Endothelial cell of umbilical vein (primary cell): ENCODE data around the gene RPS23. TPM values are rescaled to one million over a fixed set of nuclear protein-coding genes. Genes with fewer than 3 reads are reported as not detected.

Experiments used
- BruUV-seq: library from RNA; stranded (reverse); fragments of 400-500 nt; replicated peaks from 2 replicates; lab custom pipeline; 2021; lab: Mats Ljungman, UMichigan
- CTCF ChIA-PET: fragments of 300-600, 350-600 bp; sonication (Branson Sonifier 250); formaldehyde crosslinking; loops from one replicate; lab custom pipeline; 2021; ENCODE audit warnings: antibody characterized with exemption, inconsistent platforms; lab: Charles Lee
- POLR2A ChIA-PET: fragments of 300-600, 350-600 bp; sonication (Branson Sonifier 250); formaldehyde crosslinking; loops from one replicate; lab custom pipeline; 2021; ENCODE audit warnings: antibody characterized with exemption, inconsistent platforms; lab: Charles Lee
- DNase-seq: peaks from one replicate; pipeline ENCODE4 v3.0.0-alpha.2; 2011; ENCODE audit warnings: low read depth, low spot score
- FAIRE-seq: peaks from 2 replicates; lab custom pipeline; 2011; peaks lifted over from hg19 to GRCh38; lab: Jason Lieb, UNC
- H2AFZ ChIP-seq: 2 replicates; pipeline ENCODE4 v1.6.0; 2012; ENCODE audit warnings: low read depth, low read length, control low read depth, inconsistent platforms
- H3K27ac ChIP-seq: 2 replicates; pipeline ENCODE4 v1.5.1; 2011; ENCODE audit warnings: low read depth, mild to moderate bottlenecking, control low read depth, low read length, moderate library complexity; ENCODE audit not compliant: insufficient read depth
- H3K27me3 ChIP-seq, 2 experiments: 2 replicates each; pipeline versions ENCODE4 v1.6.0 to v1.6.1; 2011; ENCODE audit warnings: low read length in 2 of 2, mixed read lengths in 1 of 2; ENCODE audit not compliant: control insufficient read depth in 2 of 2, insufficient read depth in 2 of 2
- H3K36me3 ChIP-seq, 2 experiments: 2 replicates in 1 of 2; 3 replicates in 1 of 2; pipeline ENCODE4 v1.5.1; 2011; ENCODE audit warnings: low read length in 2 of 2, mild to moderate bottlenecking in 1 of 2, moderate library complexity in 1 of 2; ENCODE audit not compliant: control insufficient read depth in 2 of 2, insufficient read depth in 2 of 2; ENCODE audit errors: extremely low read depth in 1 of 2
- H3K4me1 ChIP-seq: 3 replicates; pipeline ENCODE4 v1.5.1; 2011; ENCODE audit warnings: mild to moderate bottlenecking, low read length; ENCODE audit not compliant: control insufficient read depth, insufficient read depth; ENCODE audit errors: extremely low read depth
- H3K4me2 ChIP-seq: 2 replicates; pipeline ENCODE4 v1.6.1; 2011; ENCODE audit warnings: low read length, control low read depth, mixed read lengths; ENCODE audit not compliant: insufficient read depth
- H3K4me3 ChIP-seq, 3 experiments: fragments of 200-600 bp in 1 of 3; sonication (generic), shearing (Covaris generic) in 1 of 3; replicated peaks in 1 of 3; 2 replicates each; pipeline ENCODE4 v1.5.1; 2011 to 2016; ENCODE audit warnings: control low read depth in 3 of 3, low read length in 3 of 3, mild to moderate bottlenecking in 2 of 3, inconsistent platforms in 1 of 3, low read depth in 1 of 3, moderate library complexity in 1 of 3; ENCODE audit not compliant: insufficient read depth in 1 of 3
- H3K79me2 ChIP-seq: 2 replicates; pipeline ENCODE4 v1.6.0; 2012; ENCODE audit warnings: low read length, inconsistent platforms; ENCODE audit not compliant: control insufficient read depth, insufficient read depth
- H3K9ac ChIP-seq: replicated peaks from 2 replicates; pipeline ENCODE3; 2011; ENCODE audit warnings: low read length, control low read depth; ENCODE audit not compliant: insufficient read depth; ENCODE audit errors: extremely low read depth
- H3K9me1 ChIP-seq: replicated peaks from 3 replicates; pipeline ENCODE4 v1.6.0; 2011; ENCODE audit warnings: mild to moderate bottlenecking, low read length; ENCODE audit not compliant: control insufficient read depth, insufficient read depth; ENCODE audit errors: extremely low read depth
- H3K9me3 ChIP-seq: replicated peaks from 2 replicates; pipeline ENCODE4 v1.5.1; 2012; ENCODE audit warnings: low read length, inconsistent platforms; ENCODE audit not compliant: control insufficient read depth, insufficient read depth
- H4K20me1 ChIP-seq: replicated peaks from 2 replicates; pipeline ENCODE3; 2011; ENCODE audit warnings: mild to moderate bottlenecking, low read length; ENCODE audit not compliant: control insufficient read depth, insufficient read depth; ENCODE audit errors: extremely low read depth
- CTCF ChIP-seq, 2 donors: IDR thresholded peaks; 1 replicate in 1 of 2; 2 replicates in 1 of 2; pipeline ENCODE4 v1.5.1; 2011; ENCODE audit warnings: low read length in 2 of 2, mild to moderate bottlenecking in 2 of 2, moderate library complexity in 2 of 2, control low read depth in 1 of 2, inconsistent platforms in 1 of 2, low read depth in 1 of 2; ENCODE audit not compliant: insufficient read depth in 1 of 2; ENCODE audit errors: extremely low read depth in 1 of 2
- EZH2 ChIP-seq: IDR thresholded peaks from 2 replicates; pipeline ENCODE4 v1.6.1; 2012; ENCODE audit warnings: borderline replicate concordance, low read depth, mild to moderate bottlenecking, moderate library complexity, low read length, inconsistent platforms; ENCODE audit not compliant: severe bottlenecking
- FOS ChIP-seq: IDR thresholded peaks from 2 replicates; pipeline ENCODE4 v1.6.1; 2011; ENCODE audit warnings: mild to moderate bottlenecking, low read length, moderate library complexity, borderline replicate concordance; ENCODE audit not compliant: insufficient read depth
- GATA2 ChIP-seq: IDR thresholded peaks from 2 replicates; pipeline ENCODE4 v1.7.0; 2011; ENCODE audit warnings: low read depth, mild to moderate bottlenecking, moderate library complexity, mixed read lengths, low read length; ENCODE audit not compliant: insufficient read length, insufficient read depth
- JUN ChIP-seq: IDR thresholded peaks from 2 replicates; pipeline ENCODE4 v1.6.1; 2011; ENCODE audit warnings: borderline replicate concordance, low read depth; ENCODE audit not compliant: insufficient read length, insufficient read depth
- MAX ChIP-seq: IDR thresholded peaks from 2 replicates; pipeline ENCODE4 v1.6.1; 2011; ENCODE audit not compliant: insufficient read depth, insufficient read length
- MYC ChIP-seq: IDR thresholded peaks from one replicate; pipeline ENCODE4 v1.6.1; 2011; ENCODE audit warnings: mild to moderate bottlenecking, low read depth, low read length
- POLR2A ChIP-seq: IDR thresholded peaks from 2 replicates; pipeline ENCODE4 v1.6.1; 2012; ENCODE audit warnings: low read depth, mild to moderate bottlenecking, control low read depth, low read length
- POLR2AphosphoS5 ChIP-seq: IDR thresholded peaks from 2 replicates; pipeline ENCODE4 v1.6.1; 2012; ENCODE audit warnings: low read depth, mild to moderate bottlenecking, control low read depth, low read length, moderate library complexity; ENCODE audit not compliant: insufficient read depth
- dilution Hi-C: fragments of 300-500 bp; cut with MboI; formaldehyde crosslinking; loops from one replicate; pipeline ENCODE4 v1.15.0; 2019; ENCODE audit warnings: low sequenced_read_pairs; ENCODE audit not compliant: extremely low pct_ligation_motif_present
- intact Hi-C: fragments of 100-400 bp; cut with micrococcal nuclease; formaldehyde crosslinking; loops from one replicate; pipeline ENCODE4 v1.10.0; 2022
- polyA plus RNA-seq, 4 experiments: library from polyadenylated mRNA; depleted of rRNA in 3 of 4; stranded (reverse) in 3 of 4; unstranded in 1 of 4; fragments of >200 nt; gene quantifications; 2 replicates each; pipeline versions ENCODE4 v1.2.1 to v1.2.3, GENCODE V29; 2011 to 2012; ENCODE audit warnings: missing spikeins in 1 of 4
- total RNA-seq: library from RNA; stranded (reverse); gene quantifications from 2 replicates; pipeline ENCODE4 v1.2.3, GENCODE V29; 2021

The RPS23 gene
- total and polyA plus RNA-seq, 2 donors (not counting 3 experiments of a cell fraction or from before 2014, with no cell fraction given), result 2,037 to 3,265 TPM

GRCh38 chr5:82325996-82326395 lies 47.8 kb upstream of the RPS23 start:
- Histone ChIP-seq H3K4me1 (no peaks in the 10 kb centered on the region), H3K4me3 (no peak overlapping the region), H3K27ac (no peak overlapping the region), H3K9me3 (no peaks in the 10 kb centered on the region), H3K9ac (no peak overlapping the region), H3K36me3 (no peaks in the 10 kb centered on the region), H3K27me3 (peaks cover 6 to 23% of the 10 kb centered on the region in 2 experiments), H2AFZ (no peak overlapping the region), H4K20me1 (no peaks in the 10 kb centered on the region), H3K4me2 (no peak overlapping the region), H3K9me1 (no peaks in the 10 kb centered on the region), H3K79me2 (no peaks in the 10 kb centered on the region)
- FAIRE-seq (no peak), DNase-seq (no peak)
- BruUV-seq, result no TSS peak
- dilution Hi-C loops, result no loop called here
- TF ChIP-seq JUN, result no peak
- TF ChIP-seq FOS, result no peak
- no peak for TF ChIP-seq EZH2
- TF ChIP-seq MYC, result no peak
- no peak for TF ChIP-seq POLR2AphosphoS5
- no peak for TF ChIP-seq GATA2
- TF ChIP-seq CTCF (IDR thresholded peaks at IDR 0.05; ENCODE audit: extremely low read depth in 1 of 2, insufficient read depth in 1 of 2, low read depth in 1 of 2, low read length in 2 of 2), result no peak
- no peak for TF ChIP-seq POLR2A
- TF ChIP-seq MAX, result no peak
- CTCF ChIA-PET, result interaction anchor here (1.4 kb wide), 1 partner anchor 197 kb away, joined by 4 read pairs; no protein-coding TSS in a partner anchor
- POLR2A ChIA-PET, result no interaction called here
- intact Hi-C loops, result no loop called here
